HG03045 (cell line): ENCODE results near the gene GLCE.

Source experiments
- ATAC-seq: cut with Tn5 transposase; IDR thresholded peaks from one replicate; pipeline ENCODE4 v1.9.1; 2021; ENCODE audit warnings: mild to moderate bottlenecking, moderate library complexity; ENCODE audit not compliant: unreplicated experiment

Gene GLCE

GRCh38 chr15:69194025-69194827, 33.8 kb downstream of the GLCE start:
- ATAC-seq: no peak

GRCh38 chr15:69194854-69195253, 34.4 kb downstream of the GLCE start:
- ATAC-seq: no peak

GRCh38 chr15:69200832-69201745, 40.7 kb downstream of the GLCE start:
- no peak for ATAC-seq

GRCh38 chr15:69206079-69206478, 45.6 kb downstream of the GLCE start:
- no peak for ATAC-seq

- ATAC-seq: no peak
These were observed 49.2 kb downstream of the GLCE start for GRCh38 chr15:69209661-69210060.

- ATAC-seq: no peak
These were observed 50.1 kb downstream of the GLCE start for GRCh38 chr15:69210574-69210973.

GRCh38 chr15:69213786-69214185, 53.4 kb downstream of the GLCE start:
- ATAC-seq: no peak

GRCh38 chr15:69215314-69216035, 55.0 kb downstream of the GLCE start:
- no peak for ATAC-seq

GRCh38 chr15:69217381-69217780, 56.9 kb downstream of the GLCE start:
- no peak for ATAC-seq

GRCh38 chr15:69219690-69220089, 59.3 kb downstream of the GLCE start:
- ATAC-seq: no peak

- no peak for ATAC-seq
These were observed 61.6 kb downstream of the GLCE start for GRCh38 chr15:69222002-69222474.

- ATAC-seq: no peak
These were observed 62.8 kb downstream of the GLCE start for GRCh38 chr15:69223083-69223813.

- no peak for ATAC-seq
These were observed 63.9 kb downstream of the GLCE start for GRCh38 chr15:69224383-69224782.

- ATAC-seq: no peak
These were observed 65.1 kb downstream of the GLCE start for GRCh38 chr15:69225355-69226022.

GRCh38 chr15:69226023-69226355, 65.6 kb downstream of the GLCE start:
- no peak for ATAC-seq

GRCh38 chr15:69232144-69232543, 71.7 kb downstream of the GLCE start:
- ATAC-seq: no peak

GRCh38 chr15:69232765-69233164, 72.3 kb downstream of the GLCE start:
- no peak for ATAC-seq

- no peak for ATAC-seq
These were observed 74.2 kb downstream of the GLCE start for GRCh38 chr15:69234676-69235075.

- ATAC-seq: no peak
These were observed 76.1 kb downstream of the GLCE start for GRCh38 chr15:69236505-69236904.

- no peak for ATAC-seq
These were observed 77.3 kb downstream of the GLCE start for GRCh38 chr15:69237718-69238117.
